NK-92 (cell line): ENCODE data around the gene HOXB1.
"Not testable (repeated sequence)": the region's sequence is repeated elsewhere in the genome, so short reads cannot be mapped to it uniquely, and the experiment has no call there.

Source experiments
- DNase-seq: peaks from one replicate; lab custom pipeline; 2025; ENCODE audit not compliant: unreplicated experiment; lab: John Stamatoyannopoulos, UW

Gene HOXB1

GRCh38 chr17:48544349-48545021 is 13.7 kb upstream of the HOXB1 start:
- no peak for DNase-seq

- no peak for DNase-seq
Observed at GRCh38 chr17:48543854-48544348, 13.1 kb upstream of the HOXB1 start.

DNA sequence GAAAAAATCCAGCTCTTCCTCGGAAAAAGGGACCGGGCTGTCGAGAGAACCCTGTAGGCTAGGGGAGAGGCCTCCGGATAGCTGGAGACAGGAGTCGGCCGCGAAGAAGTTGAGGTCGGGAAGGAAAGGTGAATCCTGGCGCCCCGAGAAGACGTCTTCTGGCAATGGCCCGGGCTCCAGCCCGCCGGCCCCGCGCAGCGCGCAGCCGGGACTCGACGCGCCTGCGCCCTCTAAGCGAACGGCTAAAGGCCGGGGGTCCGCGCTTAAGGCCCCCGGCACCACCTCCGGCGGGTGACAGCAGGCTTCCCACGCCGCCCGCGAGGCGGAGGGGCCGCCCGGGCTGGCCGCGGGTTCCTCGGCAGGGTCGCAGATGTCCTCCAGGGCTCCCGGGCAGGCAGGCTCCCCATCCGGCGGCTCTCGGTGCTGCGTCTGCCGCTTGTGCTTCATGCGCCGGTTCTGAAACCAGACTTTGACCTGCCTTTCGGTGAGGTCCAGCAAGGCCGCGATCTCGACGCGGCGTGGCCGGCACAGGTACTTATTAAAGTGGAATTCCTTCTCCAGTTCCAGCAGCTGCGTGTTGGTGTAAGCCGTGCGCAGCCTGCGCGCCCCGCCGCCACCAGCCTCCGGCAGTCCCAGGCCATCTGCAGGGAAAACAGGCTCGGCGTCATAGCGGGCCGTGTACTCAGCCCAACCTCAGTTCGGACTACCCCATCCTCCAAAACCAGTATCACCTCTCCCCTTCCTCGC is 12.5 kb upstream of the HOXB1 start:
- no peak for DNase-seq

DNA sequence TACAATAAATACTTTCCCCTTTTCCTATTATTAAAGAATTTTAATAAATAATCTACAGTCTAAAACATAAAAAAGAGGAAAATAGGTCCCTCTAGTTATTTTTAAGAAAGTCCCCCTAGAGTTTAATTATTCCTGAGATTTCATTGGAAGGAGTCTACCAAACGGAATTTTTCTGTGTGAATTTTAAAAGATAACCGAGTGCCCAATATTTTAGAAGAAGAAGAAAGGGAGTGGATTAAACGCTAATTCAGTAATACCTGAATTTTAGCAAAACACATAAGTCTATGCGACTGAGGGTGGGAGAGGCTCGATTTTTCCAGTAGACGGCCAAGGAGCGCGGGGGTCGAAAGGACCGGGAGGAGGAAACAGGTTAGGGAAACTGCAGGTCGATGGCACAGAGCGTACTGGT is 11.9 kb upstream of the HOXB1 start:
- DNase-seq: no peak

GRCh38 chr17:48542114-48542656 is 11.4 kb upstream of the HOXB1 start:
- no peak for DNase-seq

DNA sequence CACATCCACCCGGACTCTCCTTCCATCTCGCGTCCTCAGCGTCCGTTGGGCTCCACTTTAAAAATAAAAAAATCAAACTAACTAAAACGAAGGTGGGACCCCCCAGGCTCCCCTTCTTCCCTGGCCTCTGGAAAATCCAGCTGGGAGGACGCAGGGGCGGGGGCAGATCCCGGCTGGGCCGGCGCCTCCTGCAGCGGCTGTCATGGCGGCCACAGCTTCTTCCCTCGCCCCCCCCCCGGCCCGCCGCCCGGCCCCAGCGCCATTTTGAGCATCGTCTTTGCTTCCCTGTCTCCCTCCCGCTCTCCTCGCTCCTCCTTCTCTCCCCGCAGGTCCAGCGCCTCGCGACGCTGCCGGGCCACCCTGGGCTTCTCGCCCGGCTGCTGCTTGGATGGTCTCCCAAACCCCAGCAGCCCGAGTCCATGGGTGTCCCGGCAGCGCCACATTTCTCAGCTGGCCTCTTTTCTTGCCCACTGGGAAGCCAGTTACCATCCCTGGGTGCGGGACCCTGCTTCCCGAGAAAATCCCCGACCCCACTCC is 10.8 kb upstream of the HOXB1 start:
- DNase-seq: no peak

DNA sequence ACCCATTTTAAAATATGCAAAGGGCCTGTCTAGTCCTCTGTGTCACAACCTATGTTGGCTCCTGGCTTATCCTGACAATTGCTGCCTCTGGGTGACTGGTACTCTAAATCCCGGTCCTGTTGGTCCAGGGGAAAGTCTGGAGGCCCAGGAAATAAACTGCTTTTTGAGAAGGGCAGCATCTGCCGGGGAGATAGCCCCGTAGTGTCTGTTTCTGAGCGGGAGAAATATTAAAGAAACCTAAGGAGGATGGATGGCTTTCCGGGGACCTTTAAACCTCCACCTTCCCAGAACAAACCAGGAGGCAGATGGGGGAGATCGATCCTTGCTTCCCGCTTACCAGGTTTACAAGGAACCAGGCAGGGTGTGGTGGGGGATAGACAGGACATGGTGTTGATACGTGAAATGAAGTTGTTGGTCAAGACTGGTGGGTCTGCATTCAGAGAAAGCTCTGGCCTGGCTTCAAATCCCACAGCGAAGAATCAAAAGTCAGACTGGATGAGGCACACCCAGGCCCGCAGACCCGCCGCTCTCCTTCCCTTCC is 10.3 kb upstream of the HOXB1 start:
- no peak for DNase-seq

DNA sequence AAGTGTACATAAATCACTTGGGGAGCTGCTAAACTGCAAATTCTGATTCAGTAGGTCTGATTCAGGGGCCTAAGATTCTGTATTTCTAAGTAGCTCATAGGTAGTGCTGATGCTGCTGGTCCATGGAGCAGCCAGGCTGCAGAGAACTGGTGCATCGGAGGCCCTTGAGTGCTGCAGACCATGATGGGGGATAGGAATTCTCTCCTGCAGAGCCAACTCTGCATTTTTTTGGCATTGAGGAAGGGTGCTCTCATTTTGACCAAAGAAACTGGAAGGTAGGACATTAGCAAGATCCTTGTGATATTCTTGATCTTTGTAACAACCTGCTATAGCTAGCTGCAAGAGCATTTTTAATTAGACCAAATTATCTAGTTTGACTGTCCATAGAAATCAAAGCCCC is 9.4 kb upstream of the HOXB1 start:
- no peak for DNase-seq

DNA sequence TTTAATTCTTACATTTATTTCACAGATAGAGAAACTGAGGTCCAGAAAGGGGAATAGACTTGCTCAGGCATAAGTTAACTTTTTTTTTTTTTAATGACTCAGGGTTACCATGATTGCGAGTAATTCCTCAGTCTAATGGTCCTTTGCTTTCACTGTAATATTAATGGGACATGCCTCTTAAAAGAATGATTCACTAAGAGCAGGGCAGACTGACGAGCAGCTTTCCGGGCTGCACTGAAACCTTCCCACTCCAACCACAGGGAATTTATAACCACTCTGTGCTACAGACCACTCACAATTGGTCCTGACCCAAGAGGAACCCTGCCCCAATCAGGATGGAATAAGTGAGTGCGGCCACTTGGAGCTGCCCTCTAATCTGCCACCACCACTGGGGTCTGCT is 8.4 kb upstream of the HOXB1 start:
- DNase-seq: no peak

DNA sequence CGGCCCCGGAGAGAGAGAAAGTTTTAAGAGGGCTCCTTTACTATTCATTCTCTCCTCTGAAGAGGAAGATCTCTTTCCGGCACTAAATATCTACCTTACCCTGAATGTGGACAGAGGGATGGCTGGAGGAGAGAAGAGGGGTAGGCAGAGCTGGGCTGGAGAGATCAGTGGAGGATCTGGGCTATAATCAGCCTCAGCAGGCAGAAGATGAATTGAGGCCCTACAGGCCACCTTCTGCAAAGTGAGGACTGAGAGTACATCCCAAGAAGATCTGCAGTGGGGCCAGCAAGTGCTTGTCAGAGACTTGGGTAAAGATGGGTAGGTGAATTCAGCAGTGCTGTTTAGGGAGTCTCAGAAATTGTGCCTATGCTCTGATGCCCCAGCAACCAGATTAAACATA is 6.5 kb upstream of the HOXB1 start:
- no peak for DNase-seq

- DNase-seq: not testable (repeated sequence)
Observed at GRCh38 chr17:48535793-48536559, 5.2 kb upstream of the HOXB1 start.

GRCh38 chr17:48532261-48532660 is 1.4 kb upstream of the HOXB1 start:
- DNase-seq: no peak

DNA sequence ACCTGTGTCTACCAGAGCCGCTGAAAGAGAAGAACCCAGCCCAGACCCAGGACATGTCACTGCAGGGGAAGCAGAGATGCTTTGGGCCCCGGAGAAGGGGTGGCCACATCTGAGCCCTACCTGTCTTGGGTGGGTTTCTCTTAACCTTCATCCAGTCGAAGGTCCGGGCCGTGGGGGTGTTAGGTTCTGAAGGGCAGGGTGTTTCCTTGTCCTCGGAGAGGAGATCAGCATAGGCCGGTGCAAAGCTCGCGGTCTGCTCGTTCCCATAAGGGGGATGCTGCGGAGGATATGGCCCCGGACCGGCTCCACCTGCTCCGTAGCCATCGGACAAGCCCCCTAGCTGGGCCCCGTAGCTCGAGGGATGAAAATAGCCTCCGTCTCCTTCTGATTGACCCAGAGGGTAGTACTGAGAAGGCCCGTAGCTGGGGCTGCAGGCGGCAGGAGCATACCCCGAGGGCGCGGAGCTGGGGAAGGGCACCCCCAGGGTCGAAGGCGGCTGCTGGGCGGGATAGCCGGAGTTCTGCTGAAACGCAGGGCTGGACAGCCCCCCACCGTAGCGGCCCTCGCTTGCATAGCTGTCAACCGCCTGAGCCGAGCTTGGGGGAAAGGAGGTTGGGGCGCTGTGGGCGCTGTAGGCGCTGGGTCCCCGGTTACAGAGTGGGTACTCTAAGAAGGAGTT is 464 bp downstream of the HOXB1 start:
- DNase-seq: no peak

- DNase-seq: no peak
Observed at GRCh38 chr17:48529683-48530009, 1.2 kb downstream of the HOXB1 start.

DNA sequence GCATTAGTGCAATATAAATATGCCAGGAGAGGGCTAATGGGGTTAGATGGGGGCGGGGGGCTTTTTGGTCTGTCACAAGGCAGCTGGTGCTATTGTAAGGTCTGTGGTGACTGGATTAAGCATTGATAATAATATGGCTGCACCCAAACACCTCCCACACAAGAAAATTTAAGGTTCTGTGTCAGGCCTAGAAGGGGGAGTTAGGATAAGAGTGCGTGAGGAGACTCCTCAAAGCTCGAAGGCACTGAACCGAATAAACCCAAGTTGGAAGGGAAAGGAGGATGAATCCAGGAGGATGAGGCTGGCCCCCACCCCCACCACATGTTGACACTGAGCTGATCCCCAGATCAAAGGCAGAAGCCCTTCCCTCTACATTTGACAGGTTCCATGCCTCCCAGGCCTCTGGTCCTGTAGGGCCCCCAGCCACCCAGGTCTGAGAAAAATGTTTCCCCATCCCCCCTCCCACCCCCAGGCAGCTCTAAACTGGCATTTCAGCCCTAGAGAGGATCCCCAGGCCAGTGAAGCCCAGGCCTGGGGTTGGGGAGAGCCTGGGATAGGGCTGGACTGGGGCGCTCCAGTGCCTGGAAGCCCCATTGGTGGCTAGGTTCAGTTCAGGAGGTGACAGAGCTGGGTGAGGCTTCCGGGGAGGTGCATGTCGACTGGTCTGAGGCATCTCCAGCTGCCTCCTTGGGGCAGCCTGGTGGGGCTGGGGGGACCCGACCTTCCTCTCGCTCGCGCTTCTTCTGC is 1.7 kb downstream of the HOXB1 start:
- DNase-seq: no peak

DNA sequence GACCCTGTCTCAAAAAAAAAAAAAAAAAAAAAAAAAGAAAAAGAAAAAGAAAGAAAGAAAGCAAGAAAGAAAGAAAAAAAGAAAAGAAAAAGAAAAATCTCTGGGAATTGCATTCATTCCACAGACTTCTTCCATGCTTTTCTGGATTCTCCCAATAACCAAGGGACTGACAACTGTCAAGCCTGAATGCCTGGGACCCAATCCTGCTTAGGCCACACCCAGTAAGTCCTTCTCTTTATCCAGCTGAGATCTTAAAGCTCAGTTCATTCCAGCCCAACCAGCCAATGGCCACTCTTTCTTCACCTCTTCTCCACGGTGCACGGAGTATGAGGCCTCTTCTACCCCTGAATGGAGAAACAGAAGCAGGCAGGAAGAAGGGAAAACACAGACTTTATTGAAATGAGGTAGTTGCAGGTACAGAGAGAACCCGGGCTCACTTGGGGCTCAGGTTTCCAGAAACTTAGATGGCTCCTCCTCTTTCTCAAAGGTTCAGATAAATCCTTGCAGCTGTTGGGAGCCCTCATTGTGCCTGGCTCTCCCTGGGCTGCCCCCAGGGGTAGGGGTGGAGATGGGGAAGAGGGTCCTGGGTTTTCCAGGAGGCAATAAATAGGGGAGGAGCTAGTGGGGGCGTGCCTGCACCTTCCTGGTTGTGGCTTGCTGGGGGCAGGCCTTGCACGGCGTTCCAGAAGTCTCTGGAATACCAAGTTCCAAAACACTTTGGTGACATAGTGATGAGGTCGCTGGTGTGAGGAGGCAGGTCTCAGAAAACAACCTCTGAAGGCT is 2.5 kb downstream of the HOXB1 start:
- DNase-seq: no peak

DNA sequence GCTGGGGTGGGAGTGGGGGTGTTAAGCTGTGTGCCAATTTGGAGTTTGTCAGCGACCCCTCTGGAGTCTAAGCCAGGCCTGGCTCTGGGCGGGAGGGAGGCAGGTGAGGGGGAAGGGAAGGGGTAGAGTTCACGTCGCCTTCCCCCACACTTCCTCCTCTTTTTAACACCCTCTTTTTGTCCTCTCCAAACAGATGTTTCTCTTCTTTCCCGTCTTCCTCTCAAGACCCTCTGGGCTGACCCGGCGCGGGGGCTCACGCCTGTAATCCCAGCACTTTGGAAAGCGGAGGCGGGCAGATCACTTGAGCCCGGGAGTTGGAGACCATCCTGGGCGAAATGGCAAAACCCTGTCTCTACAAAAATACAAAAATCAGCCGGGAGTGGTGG is 3.3 kb downstream of the HOXB1 start:
- no peak for DNase-seq

DNA sequence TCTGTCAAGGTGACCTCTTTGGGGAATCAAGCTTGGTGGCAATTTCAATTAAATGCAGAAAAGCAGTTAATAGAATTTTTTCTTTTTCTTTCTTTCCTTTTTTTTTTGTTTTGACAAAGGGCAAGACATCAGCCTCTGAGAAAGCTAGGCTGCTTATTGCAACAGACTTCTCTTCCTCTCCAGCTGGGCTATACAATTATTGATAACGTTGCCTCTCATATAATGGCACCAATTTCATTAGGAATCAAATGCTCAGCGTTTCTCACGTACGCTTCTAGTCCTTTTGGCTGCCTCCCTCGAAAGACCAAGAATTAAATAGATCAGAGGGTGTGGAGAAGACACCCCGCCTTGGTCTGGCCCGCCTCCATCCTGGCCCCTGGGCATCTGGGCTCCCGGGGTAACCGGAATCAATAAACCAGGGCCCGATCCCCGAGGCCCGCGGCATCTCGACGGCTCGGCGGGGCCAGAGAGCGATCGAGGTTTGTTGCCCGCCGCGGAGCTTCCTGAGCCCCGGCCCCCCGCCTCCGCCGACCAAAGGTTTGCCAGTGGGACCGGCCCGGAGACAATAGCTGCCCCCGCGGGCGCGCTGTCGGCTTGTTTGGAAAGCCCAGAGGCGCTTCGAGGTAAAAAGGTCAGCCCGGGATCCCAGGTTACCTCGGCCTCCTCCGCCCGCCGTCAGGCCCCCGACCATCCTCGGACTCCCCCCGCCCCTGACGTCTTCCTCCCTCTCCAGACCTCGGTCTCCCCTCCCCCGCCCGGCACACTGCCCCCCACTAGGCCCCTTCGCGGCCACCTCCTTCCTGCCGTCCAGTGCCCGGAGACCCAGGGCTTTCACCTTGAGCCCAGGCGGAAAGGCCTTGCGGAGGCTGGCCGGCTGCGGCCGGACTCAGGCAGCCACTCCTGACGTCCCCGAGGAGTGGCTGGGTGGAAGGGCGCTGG is 3.9 kb downstream of the HOXB1 start:
- no peak for DNase-seq
